ENCODE data around the gene CCDC138.

Gene CCDC138

DNA sequence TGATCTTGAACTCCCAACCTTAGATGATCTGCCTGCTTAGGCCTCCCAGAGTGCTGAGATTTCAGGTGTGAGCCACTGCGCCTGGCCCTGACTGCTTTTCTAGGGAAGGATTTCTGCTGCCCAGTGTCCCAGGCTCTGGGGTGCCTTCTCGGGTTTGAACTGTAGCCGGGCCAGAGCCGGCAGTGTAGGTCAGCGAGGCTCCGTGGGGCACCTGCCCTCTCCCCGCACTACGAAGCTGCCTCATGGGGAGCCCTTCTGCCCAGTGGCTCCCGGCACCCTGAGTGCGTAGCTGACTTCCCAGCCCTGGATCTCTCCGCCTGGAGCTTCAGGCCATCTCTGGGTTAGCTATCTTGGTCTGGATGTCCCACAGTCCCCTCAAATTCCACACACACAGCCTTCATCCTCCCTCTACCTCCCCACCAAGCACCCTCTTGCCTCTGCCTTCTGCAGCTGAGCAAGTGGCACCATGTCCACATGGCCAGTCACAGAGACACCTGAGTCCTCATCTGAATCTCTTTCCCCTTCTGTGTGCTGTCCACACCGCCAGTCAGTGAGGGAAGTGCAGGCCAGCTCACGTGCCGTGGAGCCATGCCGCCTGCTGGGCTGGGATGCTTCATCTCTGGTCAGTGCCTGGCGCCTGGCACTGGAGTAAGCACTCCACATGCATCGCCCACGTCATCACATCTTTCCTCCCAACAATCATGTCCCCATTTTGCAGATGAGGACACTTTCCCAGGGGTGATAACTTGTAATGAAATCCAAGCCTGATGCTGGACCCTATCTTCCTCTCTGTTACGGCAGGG, 133.2 kb downstream of the CCDC138 start:
- no peak for DNase-seq (ENCODE audit: low spot score)

- no peak for DNase-seq (ENCODE audit: low spot score)
Measured at GRCh38 chr2:108920686-108921085, 134.1 kb downstream of the CCDC138 start.

DNA sequence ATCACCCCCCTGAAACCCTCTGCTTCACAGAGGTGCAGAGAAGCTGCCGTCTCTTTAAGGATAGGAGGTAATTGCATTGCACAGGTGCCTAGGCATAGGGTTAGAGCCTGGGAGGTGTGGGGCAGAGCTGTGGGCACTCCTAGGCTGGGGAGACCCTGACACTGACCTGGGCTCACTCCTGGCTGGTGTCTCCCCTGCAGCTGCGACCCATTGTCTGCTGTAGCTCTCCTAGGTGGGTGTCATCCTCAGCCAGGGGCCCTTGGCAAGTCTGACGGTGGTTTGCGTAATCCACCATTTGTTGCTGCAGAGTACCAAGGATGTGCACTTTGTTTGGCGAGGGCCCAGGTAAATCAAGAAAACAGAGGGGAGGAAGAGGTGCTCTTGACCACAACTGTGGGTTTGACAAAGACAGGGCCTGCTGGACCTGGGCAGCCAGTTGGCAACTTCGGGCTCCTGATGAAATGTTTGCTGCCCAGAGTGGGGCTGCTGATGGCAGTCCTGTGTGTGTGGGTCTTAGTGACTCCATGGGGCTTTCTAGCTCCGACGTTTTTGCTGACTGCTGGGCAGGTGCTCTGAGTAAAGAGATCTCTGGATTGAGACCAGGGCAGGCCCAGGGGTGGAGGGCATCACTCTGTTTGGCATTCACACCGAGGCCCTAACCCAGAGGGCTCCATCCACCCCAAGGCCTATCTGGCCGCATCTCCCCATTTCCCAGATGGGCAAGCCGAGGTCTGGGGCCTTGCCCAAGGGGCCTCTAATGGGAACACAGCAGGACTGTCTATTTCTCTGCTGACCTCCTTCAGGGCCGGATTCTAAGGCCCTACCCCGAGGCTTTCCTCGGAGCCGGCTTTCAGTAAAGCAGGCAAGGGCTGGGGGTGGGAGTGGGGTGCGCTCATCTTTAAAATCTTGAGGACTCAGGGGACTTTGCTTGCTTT, 134.8 kb downstream of the CCDC138 start:
- no peak for DNase-seq (ENCODE audit: low spot score)

DNA sequence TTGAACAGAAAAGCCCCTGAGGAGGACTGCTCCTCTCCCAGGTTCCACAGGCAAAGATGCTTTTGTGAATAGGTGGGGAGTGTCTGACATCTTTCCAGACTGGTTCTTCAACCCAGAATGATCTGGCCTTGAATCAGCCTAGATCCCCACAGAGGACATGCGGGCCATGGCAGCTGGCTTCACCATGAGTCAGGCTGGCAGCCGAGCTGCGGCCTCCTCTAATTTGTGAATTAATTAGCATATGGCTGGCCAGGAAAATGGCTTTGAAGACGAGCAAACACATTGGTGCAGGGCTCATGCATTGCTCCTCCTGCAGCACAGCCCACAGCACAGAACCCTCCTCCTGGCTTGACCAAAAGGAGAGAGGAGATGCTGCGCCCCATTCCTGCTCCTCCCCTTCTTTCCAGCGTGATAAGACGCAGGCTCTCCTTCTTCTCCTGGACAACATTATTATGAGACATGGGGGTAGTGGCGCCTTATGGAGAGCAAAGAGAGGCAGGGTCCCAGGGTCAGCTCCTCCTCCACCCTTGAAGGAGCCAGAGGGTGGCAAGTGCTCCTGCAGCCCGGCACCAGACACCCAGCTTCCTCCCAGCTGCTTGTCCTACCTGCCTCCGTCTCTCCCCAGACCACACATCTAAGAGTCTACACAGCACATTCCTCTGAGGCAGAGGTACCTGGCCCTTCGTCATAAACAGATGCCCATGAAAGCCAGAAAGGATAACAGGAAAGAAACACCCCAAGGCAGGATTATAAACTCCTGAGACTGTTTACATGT, 135.8 kb downstream of the CCDC138 start:
- no peak for DNase-seq (ENCODE audit: low spot score)

DNA sequence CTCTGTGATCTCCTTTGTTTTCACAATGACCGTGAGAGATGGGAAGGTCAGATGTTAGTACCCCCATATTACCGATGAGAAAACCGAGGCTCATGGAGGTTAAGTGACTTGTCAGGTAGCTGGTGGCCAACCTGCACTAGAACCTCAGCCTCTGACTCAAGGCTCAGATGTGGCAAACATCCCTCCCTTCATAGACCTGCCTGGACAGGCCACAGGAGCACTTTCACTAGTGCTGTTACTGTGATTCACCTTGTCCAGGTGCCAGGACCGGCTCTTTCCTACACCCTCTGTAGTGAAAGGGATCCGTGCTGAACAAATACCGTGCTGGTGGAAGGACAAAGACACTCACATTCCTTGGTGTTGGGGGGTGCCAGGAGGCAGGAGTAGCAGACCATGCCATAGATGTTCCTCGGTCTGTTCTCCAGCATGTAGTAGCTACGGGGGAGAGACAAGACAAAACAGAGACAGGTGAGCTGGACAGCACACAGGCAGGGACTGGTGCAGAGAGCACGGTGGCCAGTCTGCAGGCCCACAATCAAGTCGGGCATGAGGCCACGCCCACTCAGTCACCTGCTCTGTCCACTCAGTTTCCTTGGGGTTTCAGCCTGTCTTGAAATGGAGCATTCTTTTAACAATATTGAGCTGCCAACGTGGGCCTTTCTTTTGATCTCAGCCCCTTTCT, 136.6 kb downstream of the CCDC138 start:
- no peak for DNase-seq (ENCODE audit: low spot score)

GRCh38 chr2:108923736-108924579, 137.4 kb downstream of the CCDC138 start:
- no peak for DNase-seq (ENCODE audit: low spot score)

GRCh38 chr2:108924580-108925251, 138.1 kb downstream of the CCDC138 start:
- DNase-seq (ENCODE audit: low spot score) = no peak

DNA sequence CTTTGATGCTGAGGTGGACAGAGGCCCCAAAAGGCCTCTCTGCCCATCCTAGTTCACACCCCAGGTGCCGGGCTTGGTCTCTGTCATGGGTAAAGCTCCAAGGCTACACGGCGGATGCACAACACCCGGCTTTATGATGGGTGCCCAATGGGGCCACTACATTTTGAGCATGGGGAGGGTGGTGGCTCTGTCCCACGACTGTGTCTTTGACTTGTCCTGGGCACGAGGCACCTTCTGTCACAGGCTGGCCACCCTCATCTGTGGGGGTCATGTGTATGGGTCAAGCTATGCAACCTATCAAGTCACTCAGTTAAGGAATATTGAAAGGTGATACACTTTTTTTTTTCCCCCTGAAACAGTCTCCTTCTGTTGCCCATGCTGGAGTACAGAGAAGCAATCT, 138.7 kb downstream of the CCDC138 start:
- no peak for DNase-seq (ENCODE audit: low spot score)

DNA sequence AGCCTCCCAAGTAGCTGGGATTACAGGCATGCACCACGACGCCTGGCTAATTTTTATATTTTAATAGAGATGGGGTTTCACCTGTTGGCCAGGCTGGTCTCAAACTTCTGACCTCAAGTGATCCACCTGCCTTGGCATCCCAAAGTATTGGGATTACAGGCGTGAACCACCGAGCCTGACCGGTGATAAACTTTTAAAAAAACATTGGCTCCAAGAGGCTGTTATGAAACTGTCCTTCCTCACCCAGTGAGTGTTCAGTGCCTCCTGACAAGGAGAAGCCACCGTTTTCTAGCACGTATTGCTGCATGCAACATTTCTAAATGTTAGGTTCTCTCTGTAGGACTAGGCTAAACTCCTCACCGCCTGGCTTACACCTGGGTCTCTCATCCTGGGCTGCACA, 139.2 kb downstream of the CCDC138 start:
- DNase-seq (ENCODE audit: low spot score) = no peak
